Activated CD4-positive, CD25-positive, alpha-beta regulatory T cell treated with anti-CD3 and anti-CD28 coated beads, Interleukin-2, amount 50 U/mL, for 16 hours (primary cell): ENCODE data around the gene LIPT1.
"Not testable (repeated sequence)": the region's sequence is repeated elsewhere in the genome, so short reads cannot be mapped to it uniquely, and the experiment has no call there.

Experiments
- DNase-seq: peaks from one replicate; pipeline ENCODE4 v3.0.0-alpha.2; 2020; ENCODE audit warnings: low read depth, low spot score

The LIPT1 gene

DNA sequence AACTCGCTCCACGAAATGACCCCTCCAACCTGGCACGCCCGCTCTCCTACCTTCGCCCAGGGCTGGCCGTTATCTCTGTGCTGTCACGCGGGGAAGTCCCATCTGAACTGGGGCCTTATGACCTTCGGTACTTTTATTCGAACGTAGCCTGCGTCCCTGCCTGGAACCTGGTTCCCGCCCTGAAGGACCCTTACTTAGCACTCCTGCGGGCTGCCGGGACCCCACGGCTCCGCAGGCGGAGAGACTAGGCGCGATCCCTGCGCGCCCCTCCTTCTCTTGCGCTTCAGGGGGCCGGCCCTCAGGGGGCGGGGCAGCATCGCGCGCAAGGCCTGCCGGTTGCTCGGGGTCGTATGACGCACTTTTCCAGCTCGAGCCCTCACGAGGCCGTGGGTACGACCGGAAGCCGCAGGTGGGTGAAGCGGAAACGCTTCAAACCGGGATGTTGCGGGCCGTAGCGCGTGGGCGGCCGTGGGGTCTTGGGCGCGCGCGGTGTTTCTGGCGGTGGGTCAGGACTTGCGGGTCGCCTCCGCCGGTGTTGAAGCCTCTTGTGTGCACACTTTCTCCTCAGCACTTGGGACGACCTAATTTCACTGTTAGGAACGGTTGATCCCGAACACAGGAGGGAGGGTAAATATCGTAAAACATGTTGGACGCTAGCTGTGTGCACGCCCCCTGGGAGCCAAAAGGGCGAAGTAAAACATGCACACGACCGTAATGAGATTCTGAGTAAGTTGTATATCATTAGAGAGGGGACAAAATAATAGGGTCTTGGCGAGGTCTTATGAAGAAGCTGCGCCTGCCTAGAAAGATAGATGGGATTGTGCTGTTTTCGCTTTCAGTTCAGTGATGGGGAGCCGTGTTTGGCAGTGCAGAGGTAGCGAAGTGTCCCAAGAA is at the start of gene LIPT1, which contains the start of gene TSGA10:
Gene LIPT1, plus strand, starts transcription at position 325 of the 894 bp plus-strand sequence. CDS start 6,991 bp downstream, outside the sequence.
Gene TSGA10, minus strand, starts transcription at position 300 of the 894 bp plus-strand sequence. CDS start 45,503 bp downstream, outside the sequence.
- DNase-seq, result peak; percentile 90

DNA sequence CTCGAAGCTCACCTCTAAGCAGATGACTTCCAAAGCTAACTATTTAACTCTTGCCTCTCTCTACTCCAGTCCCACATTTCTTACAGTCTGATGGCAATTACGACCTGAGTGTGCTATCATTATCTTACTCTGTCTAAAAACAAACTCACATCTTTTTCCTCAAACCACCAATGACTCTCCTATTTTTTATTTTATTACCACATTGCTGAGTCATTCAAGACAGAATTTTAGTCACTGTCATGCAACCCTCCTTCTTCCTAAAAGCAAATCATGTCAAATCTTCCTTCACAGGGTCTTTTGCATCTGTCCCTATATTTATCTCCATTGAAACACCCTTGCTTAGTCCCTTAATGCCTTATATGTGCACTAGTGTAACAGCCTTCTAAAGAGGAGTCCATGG is 47.9 kb upstream of the LIPT1 start:
- no peak for DNase-seq

DNA sequence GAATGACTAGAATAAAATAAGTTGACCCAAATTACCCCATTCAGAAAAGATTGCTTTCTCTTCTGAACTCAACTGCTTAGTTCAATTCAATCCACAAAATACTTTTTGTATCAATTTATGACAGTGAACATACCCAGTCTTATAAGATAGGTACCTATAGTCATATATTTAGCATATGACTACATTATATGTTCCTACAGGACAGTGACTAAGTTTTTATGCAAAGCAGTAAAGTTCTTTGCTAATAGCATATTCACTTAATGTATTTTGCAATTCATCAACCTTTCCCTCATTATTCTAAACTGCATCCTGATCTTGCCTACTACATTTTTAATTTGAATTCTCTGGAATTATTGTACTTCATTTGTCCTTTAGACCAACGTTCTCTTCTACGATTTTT is 43.5 kb upstream of the LIPT1 start:
- DNase-seq, result no peak

DNA sequence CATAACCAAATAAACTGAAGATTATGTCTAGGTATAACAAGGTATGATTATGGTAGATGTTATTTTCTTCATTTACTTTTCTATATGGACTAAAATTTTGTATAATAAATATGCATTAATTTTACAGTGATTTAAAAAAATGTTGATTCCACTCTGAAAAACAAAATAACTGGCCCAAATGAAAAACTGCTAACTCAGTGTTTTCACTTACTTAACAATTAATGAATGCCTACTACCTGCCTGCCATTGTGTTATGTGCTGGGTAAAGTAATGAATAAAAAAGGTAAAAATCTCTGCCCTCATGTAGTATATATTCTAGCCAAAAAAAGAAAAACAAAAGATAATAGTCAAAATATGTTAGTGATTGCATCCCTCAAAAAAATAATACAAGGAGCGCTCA is 42.8 kb upstream of the LIPT1 start:
- DNase-seq, result no peak

DNA sequence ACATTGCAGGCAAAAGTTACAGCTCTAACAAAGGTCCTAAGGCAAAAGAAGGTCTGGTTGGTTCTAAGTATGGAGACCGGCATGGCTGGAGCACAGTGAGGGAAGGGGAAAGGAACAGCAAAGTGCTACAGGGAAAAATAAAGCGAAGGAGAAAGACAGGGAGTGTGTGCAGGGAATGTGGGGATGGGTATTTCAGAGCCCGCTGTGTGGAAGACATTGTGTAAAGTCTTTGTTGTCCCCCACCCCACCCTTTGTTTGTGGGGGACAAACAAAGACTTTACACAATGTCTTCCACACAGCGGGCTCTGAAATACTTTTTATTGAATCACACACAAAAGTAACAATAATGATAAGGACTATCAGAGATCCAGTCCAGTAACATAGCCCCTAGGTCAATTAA is 42.1 kb upstream of the LIPT1 start:
- no peak for DNase-seq

DNA sequence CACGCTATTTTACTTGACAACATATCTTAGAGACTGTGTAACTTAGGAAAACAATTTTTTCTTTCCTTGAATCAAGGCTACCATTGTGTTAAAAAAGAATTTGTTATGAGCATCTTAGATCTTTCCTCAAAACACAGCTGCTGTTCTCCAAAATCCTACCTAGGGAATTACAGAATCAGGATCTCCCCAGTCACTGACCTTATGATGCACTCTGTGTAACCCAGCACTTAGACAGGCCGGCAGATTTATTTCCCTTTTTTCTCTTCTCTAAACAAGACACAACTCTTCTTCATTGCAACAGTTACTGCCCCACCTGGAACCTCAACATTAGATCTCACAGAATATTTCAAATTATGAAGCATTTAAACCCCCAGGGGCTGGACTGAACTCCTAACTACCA is 26.8 kb upstream of the LIPT1 start:
- DNase-seq, result no peak

DNA sequence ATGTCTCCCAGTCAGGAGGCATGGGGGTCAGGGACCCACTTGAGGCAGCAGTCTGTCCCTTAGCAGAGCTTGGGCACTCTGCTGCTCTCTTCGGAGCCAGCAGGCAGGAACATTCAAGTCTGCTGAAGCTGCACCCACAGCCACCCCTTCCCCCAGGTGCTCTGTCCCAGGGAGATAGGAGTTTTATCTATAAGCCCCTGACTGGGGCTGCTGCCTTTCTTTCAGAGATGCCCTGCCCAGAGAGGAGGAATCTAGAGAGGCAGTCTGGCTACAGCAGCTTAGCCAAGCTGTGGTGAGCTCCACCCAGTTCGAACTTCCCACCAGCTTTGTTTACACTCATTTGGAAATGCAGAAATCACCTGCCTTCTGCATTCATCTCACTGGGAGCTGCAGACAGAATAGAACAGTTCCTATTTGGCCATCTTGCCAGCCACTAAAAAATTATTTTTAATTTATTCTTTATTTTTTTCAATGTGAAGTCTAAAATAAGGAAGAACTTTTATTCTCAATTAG is 19.7 kb upstream of the LIPT1 start:
- not testable (repeated sequence) for DNase-seq

- DNase-seq, result no peak
Measured at GRCh38 chr2:99139003-99139402, 15.8 kb upstream of the LIPT1 start.

DNA sequence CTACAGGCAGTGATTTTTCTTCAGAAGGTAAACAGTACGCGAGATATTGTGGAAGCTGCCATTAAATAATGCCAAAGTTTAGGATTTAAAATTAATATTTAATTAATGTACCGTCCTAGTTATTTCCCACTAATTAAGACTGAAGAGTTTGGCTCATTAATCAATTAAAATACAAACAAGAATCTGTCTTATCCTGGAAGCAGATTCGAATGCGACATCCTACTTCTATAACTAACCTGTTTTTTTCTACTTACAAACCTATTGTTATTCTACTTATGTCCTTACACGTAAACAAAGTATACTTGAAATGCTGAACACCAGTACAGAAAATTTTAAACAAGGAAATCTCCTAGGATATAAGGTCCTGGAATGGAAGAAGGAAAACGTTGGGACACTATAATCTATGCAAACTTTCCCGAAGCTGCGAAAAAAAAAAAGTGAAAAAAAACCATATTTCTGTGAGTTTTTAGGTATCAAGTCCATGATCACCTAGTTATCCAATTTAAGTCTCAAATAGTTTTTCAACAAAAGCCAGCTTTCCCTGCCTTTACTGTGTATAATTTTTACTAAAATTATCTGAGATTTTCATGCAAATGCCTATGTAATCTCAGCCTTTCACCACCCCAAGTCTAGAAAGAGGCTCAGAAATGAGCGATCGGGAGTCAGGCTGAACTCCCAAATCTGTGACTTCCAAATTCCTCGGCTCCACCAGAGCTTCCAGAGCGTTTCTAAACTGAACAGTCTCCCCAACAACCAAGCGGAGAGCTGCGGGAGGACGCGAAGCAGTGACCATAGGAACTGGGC is 14.5 kb upstream of the LIPT1 start:
- DNase-seq, result no peak

DNA sequence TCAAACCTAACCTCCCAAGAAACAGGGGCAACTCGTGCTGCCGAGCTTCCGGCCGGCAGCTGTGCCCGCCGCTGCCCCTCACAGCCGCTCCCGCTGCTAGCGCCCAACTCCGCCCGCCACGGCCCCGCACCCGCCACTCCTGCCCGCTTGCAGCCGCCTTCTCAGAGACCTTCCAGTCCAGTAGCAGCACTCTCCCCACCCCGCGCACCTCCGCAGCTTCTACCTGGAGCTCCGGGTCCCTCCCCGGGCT is 14.0 kb upstream of the LIPT1 start:
- DNase-seq, result no peak

- DNase-seq, result peak; percentile 88
Measured at GRCh38 chr2:99141110-99142108, 13.4 kb upstream of the LIPT1 start, which contains the start of gene C2orf15. TSS of gene C2orf15 (plus strand) at chr2:99141707. CDS start at chr2:99150559, 8,852 bp downstream.

DNA sequence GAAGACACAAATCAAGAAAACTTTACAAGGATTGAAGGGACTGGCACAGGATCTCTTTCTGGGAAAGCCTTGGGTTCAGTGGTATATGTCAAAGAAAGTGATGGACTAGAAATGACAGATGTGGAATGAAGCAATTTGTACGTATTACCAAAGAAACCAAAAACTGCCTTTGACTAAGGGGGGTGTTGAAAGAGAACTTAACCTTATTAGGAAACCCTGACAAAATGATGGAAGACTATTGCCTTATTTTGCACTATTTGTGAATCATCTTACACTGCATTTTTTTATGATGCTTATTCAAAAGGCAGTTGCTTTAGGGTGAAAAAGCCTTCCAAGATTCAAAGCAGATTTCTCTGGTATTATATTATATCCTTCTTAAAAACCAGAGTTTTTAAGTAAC is 4.1 kb upstream of the LIPT1 start:
- no peak for DNase-seq

GRCh38 chr2:99152199-99152895 is 2.4 kb upstream of the LIPT1 start:
- DNase-seq, result no peak

DNA sequence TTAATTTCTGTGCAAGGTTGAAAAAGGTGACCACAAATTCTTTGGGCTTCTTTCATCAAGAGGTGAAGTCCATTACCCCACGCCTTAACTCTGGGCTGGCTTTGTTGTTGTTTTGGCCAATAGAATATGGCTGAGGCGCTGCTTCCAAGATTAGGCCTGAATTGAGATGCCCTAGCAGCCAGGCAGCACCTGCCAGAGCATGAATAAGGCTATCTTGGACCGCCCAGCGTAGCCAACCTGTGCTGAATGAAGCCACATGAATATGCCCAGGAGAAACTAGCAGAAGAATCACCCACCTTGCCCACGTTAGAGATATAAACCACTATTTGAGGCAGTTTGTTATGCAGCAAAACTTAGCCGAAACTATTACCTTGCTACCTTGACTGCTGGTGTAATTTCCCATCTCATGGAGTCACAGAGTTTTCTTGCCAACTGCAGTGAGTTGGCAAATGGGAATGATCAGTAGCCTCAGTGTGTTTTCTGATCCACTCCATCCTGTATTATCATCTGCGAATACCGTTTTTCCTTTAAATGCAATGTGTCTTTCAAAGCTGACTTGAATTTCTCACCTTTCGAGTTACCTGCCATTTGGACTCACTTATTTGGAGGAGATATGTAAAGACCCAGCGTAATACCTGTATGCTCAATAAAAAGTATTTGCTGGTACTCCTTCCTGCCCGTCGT is 704 bp upstream of the LIPT1 start:
- no peak for DNase-seq

DNA sequence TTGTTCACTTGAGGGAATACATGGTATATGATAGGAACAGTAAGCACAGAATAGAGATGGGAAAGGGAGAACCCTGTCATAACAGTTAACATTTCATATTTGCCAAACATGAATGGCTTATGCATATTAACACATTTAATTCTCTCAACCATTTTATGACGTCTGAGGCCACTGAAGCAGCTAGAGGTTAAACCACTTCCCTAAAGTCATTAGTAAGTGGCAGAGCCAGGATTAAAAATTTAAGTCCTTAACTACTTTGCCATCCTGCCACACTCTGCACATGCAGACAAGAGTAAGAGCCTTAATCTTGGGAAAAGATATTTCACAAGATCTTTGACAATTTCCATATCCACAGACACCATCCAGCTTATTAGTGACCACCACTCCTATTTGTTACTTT is 2.1 kb downstream of the LIPT1 start:
- DNase-seq, result no peak

- no peak for DNase-seq
Measured at GRCh38 chr2:99158599-99158998, 3.8 kb downstream of the LIPT1 start.

DNA sequence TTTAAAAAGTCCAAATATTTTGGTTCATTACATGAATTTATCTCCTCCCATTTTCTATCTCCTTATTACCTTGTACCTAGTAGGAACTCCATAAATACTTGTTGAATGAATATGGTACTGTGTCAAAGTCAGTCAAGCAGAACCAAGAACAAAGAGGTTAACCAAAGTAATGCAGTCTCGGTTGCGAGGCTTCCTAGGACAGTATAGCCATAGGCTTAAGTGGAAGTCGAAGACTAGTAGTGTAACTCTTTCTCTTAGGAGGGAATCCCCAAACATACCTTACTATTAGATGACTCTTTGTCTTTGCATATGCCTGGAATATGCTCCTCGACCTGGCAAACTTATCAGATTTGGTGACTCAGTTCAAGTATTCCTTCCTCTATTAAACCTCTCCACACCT is 4.8 kb downstream of the LIPT1 start:
- DNase-seq, result no peak

GRCh38 chr2:99166218-99166617 is 11.5 kb downstream of the LIPT1 start:
- no peak for DNase-seq

DNA sequence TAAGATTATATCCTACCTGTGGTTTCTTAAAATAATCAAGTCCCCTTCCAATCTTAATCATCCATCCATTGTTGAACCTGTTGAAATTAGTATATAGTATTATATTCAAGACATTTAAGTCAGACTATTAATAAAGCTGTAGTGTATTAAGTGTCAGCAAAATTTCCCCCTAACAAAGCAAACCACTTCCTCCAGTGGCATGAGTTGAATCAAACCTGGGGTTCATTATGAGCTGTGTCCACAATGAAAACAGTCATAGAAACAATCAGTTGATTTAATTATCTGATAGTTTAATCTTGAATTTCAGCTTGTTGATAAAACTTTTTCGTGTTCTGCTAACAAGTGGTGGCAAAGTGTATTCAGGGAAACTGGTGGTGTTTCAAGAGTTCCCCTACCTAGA is 14.8 kb downstream of the LIPT1 start:
- DNase-seq, result no peak
